K562 (cell line): ENCODE measurements around the gene RHOV. TPM values are rescaled to one million over a fixed set of nuclear protein-coding genes. Genes with fewer than 3 reads are reported as not detected.
A peak's percentile ranks its signal among the peaks of the same experiment; 100 is the strongest.

Experiments used
- ARNT ChIP-seq, 2 experiments: fragments of 450-650 bp; IDR thresholded peaks; 2 replicates each; pipeline ENCODE4 v1.6.1; 2016; ENCODE audit warnings: mild to moderate bottlenecking in 1 of 2
- CBX5 ChIP-seq: IDR thresholded peaks from 2 replicates; pipeline ENCODE4 v1.6.1; 2014; ENCODE audit warnings: low read depth, borderline replicate concordance
- JUNB ChIP-seq: fragments of 450-650 bp; formaldehyde crosslinking; conservative IDR thresholded peaks from 2 replicates; pipeline ENCODE4 v1.4.0; 2020; ENCODE audit warnings: mild to moderate bottlenecking
- KHSRP ChIP-seq: fragments of 450-650 bp; IDR thresholded peaks from 2 replicates; pipeline ENCODE4 v1.6.1; 2017
- KLF6 ChIP-seq: fragments of 250-450 bp; sonication (Bioruptor Pico); IDR thresholded peaks from 2 replicates; pipeline ENCODE4 v1.4.0; 2020; ENCODE audit warnings: mild to moderate bottlenecking, moderate library complexity, borderline replicate concordance
- MAZ ChIP-seq, 2 experiments: fragments of 450-650 bp in 1 of 2; sonication (generic) in 1 of 2; formaldehyde crosslinking; IDR thresholded peaks in 1 of 2; conservative IDR thresholded peaks in 1 of 2; 2 replicates each; pipeline versions ENCODE4 v1.4.0 to v1.5.0; 2020; ENCODE audit warnings: mild to moderate bottlenecking in 1 of 2, missing genetic modification reagents in 1 of 2
- MXI1 ChIP-seq: IDR thresholded peaks from 2 replicates; pipeline ENCODE4 v1.6.1; 2011; ENCODE audit warnings: low read depth, mild to moderate bottlenecking, improper control_type of control experiment, low read length
- NFIC ChIP-seq: fragments of 450-650 bp; IDR thresholded peaks from 2 replicates; pipeline ENCODE4 v1.6.1; 2017; ENCODE audit warnings: mild to moderate bottlenecking, inconsistent platforms
- NR2C1 ChIP-seq, 2 experiments: fragments of 450-650 bp; IDR thresholded peaks; 2 replicates each; pipeline ENCODE4 v1.6.1; 2017; ENCODE audit warnings: mild to moderate bottlenecking in 2 of 2, antibody characterized with exemption in 1 of 2, inconsistent platforms in 1 of 2, missing compliant biosample characterization in 1 of 2, missing genetic modification characterization in 1 of 2
- NR3C1 ChIP-seq: sonication (generic); formaldehyde crosslinking; IDR thresholded peaks from 2 replicates; pipeline ENCODE4 v1.8.1; 2022; ENCODE audit warnings: missing genetic modification reagents
- PCBP1 ChIP-seq: fragments of 200-400 bp; formaldehyde crosslinking; IDR thresholded peaks from 2 replicates; pipeline ENCODE4 v1.6.1; 2018; ENCODE audit warnings: mild to moderate bottlenecking, low read depth, low read length; ENCODE audit not compliant: poor library complexity, severe bottlenecking
- PHF8 ChIP-seq: fragments of 200-600 bp; sonication (generic); IDR thresholded peaks from 2 replicates; pipeline ENCODE4 v1.6.1; 2012; ENCODE audit warnings: mixed run types, mild to moderate bottlenecking, inconsistent platforms, low read length, moderate library complexity, borderline replicate concordance
- RAD21 ChIP-seq, 2 experiments: fragments of 250-450 bp in 1 of 2; fragments of 450-650 bp in 1 of 2; sonication (Bioruptor Pico) in 1 of 2; formaldehyde crosslinking in 1 of 2; IDR thresholded peaks in 1 of 2; conservative IDR thresholded peaks in 1 of 2; 2 replicates each; pipeline versions ENCODE4 v1.4.0 to v1.8.0; 2020 to 2022; ENCODE audit warnings: mild to moderate bottlenecking in 2 of 2, moderate library complexity in 1 of 2
- SMARCC2 ChIP-seq: fragments of 450-650 bp; IDR thresholded peaks from 2 replicates; pipeline ENCODE4 v1.6.1; 2017; ENCODE audit warnings: antibody characterized with exemption, moderate library complexity, mild to moderate bottlenecking, low read depth
- TRIM24 ChIP-seq, 2 experiments: fragments of 450-650 bp; IDR thresholded peaks; 2 replicates each; pipeline ENCODE4 v1.6.1; 2016
- WHSC1 ChIP-seq: IDR thresholded peaks from one replicate; pipeline ENCODE4 v1.6.1; 2012; ENCODE audit warnings: low read length, control low read depth, inconsistent platforms
- ZNF224 ChIP-seq: sonication (generic); formaldehyde crosslinking; IDR thresholded peaks from 2 replicates; pipeline ENCODE4 v1.8.0; 2022; ENCODE audit warnings: mild to moderate bottlenecking, missing genetic modification reagents
- ZNF239 ChIP-seq: fragments of 250-450 bp; sonication (Bioruptor Pico); IDR thresholded peaks from 2 replicates; pipeline ENCODE4 v1.4.0; 2020; ENCODE audit warnings: mild to moderate bottlenecking
- polyA plus RNA-seq, 8 experiments: library from polyadenylated mRNA; depleted of rRNA in 4 of 8; stranded (reverse) in 5 of 8; unstranded in 3 of 8; fragments of >200 nt; fragmentation: Nextera tagmentation in 2 of 8; fragmentation: Illumina TruSeq in 1 of 8; extraction: Ambion mirVana in 2 of 8; extraction: Trizol in 1 of 8; gene quantifications; 2 replicates each; pipeline versions ENCODE4 v1.2.1 to v1.2.3, GENCODE V29; 2011 to 2014; ENCODE audit warnings: inconsistent platforms in 1 of 8, missing spikeins in 1 of 8
- total RNA-seq, 7 experiments: library from RNA; depleted of rRNA in 6 of 7; stranded (reverse); fragments of >200 nt in 6 of 7; fragmentation: Illumina TruSeq in 2 of 7; extraction: Trizol in 2 of 7; gene quantifications; 2 replicates each; pipeline versions ENCODE4 v1.2.1 to v1.2.3, GENCODE V29; 2011 to 2021; ENCODE audit warnings: low replicate concordance in 1 of 7
- TF ChIP-seq, protein P1 (sequence below): sonication (generic); formaldehyde crosslinking; IDR thresholded peaks from 2 replicates; pipeline ENCODE4 v1.8.0; 2022; ENCODE audit warnings: mild to moderate bottlenecking, missing genetic modification reagents
- TF ChIP-seq, protein P2 (sequence below): IDR thresholded peaks from 3 replicates; pipeline ENCODE4 v1.6.1; 2011; ENCODE audit warnings: borderline replicate concordance, mild to moderate bottlenecking, moderate library complexity; ENCODE audit not compliant: insufficient read length; ENCODE audit errors: extremely low read depth

Gene RHOV
- total and polyA plus RNA-seq, 9 of the 15 experiments (the other 6 are each of a cell fraction or from before 2014, with no cell fraction given), result 0.08 to 2.0 (median 1.1) TPM

DNA sequence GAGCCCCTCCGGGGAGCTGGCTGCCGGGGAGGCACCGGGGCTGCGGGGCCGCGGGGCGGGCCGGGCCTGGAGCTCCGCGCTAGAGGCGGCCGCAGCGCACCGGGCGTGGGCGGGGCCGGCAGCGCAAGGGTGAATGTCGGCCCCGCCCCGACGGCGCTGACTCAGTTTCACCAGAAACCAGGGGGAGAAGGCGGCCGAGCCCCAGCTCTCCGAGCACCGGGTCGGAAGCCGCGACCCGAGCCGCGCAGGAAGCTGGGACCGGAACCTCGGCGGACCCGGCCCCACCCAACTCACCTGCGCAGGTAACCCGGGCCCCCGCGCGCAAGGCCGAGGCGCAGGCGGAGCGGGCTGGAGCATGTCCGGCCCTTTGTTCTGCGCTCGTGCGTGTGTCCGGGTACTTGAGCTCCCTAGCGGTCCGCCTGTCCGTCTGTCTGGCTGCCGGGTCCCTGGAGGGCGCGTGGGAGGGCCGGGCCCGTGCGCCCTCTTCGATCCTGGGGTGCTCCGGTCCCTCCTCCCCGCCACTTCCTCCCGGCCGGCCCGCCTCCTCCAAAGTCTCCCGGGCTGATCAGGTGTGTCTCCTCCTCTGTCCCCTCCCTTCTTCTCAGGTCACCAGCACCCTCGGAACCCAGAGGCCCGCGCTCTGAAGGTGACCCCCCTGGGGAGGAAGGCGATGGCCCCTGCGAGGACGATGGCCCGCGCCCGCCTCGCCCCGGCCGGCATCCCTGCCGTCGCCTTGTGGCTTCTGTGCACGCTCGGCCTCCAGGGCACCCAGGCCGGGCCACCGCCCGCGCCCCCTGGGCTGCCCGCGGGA is 29.9 kb downstream of the RHOV start, which contains the start of gene SPINT1 (continued):
- no peak for TF ChIP-seq ARNT (IDR thresholded peaks at IDR 0.05)
- TF ChIP-seq NFIC, result no peak
- TF ChIP-seq CBX5, result no peak
- TF ChIP-seq ZNF224, result no peak
- no peak for TF ChIP-seq MXI1
- TF ChIP-seq KHSRP, result no peak
- TF ChIP-seq TRIM24 (IDR thresholded peaks at IDR 0.05), result no peak
- no peak for TF ChIP-seq WHSC1
- no peak for TF ChIP-seq RAD21 (CRISPR knock-in tag; conservative IDR thresholded peaks at IDR 0.05 in 1 of 2, IDR thresholded peaks at IDR 0.05 in 1 of 2)
- no peak for TF ChIP-seq ZNF239 (CRISPR knock-in tag)
- TF ChIP-seq NR3C1 (CRISPR knock-in tag), result peak; percentile 47; the same call in 1 of the 2 replicates
- peak; percentile 43; the same call in 1 of the 2 replicates for TF ChIP-seq PHF8
- no peak for TF ChIP-seq SMARCC2
- TF ChIP-seq JUNB (CRISPR knock-in tag), result no peak
- TF ChIP-seq KLF6 (CRISPR knock-in tag), result no peak
- TF ChIP-seq NR2C1 (IDR thresholded peaks at IDR 0.05), result no peak
- TF ChIP-seq NR2C1 (tag; IDR thresholded peaks at IDR 0.05), result no peak
- no peak for TF ChIP-seq MAZ (CRISPR knock-in tag; conservative IDR thresholded peaks at IDR 0.05 in 1 of 2, IDR thresholded peaks at IDR 0.05 in 1 of 2)
- TF ChIP-seq PCBP1, result no peak
- TF ChIP-seq, protein P1, sequence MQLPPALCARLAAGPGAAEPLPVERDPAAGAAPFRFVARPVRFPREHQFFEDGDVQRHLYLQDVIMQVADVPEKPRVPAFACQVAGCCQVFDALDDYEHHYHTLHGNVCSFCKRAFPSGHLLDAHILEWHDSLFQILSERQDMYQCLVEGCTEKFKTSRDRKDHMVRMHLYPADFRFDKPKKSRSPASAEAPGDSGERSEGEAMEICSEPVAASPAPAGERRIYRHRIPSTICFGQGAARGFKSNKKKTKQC, result no peak
- TF ChIP-seq, protein P2, sequence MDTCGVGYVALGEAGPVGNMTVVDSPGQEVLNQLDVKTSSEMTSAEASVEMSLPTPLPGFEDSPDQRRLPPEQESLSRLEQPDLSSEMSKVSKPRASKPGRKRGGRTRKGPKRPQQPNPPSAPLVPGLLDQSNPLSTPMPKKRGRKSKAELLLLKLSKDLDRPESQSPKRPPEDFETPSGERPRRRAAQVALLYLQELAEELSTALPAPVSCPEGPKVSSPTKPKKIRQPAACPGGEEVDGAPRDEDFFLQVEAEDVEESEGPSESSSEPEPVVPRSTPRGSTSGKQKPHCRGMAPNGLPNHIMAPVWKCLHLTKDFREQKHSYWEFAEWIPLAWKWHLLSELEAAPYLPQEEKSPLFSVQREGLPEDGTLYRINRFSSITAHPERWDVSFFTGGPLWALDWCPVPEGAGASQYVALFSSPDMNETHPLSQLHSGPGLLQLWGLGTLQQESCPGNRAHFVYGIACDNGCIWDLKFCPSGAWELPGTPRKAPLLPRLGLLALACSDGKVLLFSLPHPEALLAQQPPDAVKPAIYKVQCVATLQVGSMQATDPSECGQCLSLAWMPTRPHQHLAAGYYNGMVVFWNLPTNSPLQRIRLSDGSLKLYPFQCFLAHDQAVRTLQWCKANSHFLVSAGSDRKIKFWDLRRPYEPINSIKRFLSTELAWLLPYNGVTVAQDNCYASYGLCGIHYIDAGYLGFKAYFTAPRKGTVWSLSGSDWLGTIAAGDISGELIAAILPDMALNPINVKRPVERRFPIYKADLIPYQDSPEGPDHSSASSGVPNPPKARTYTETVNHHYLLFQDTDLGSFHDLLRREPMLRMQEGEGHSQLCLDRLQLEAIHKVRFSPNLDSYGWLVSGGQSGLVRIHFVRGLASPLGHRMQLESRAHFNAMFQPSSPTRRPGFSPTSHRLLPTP, result no peak
